SK-N-SH (cell line): Measurements from ENCODE around the gene GPR183. TPM values are rescaled to one million over a fixed set of nuclear protein-coding genes. Genes with fewer than 3 reads are reported as not detected.

Experiments
- CTCF ChIA-PET: fragments of 300-600, 350-600 bp; formaldehyde crosslinking; extraction: SDS; loops from one replicate; lab custom pipeline; 2021; lab: Yijun Ruan, JAX
- POLR2A ChIA-PET: fragments of 350-600 bp; sonication (Branson Sonifier 250); formaldehyde crosslinking; extraction: SDS; loops from one replicate; lab custom pipeline; 2020; ENCODE audit warnings: antibody characterized with exemption, inconsistent platforms; lab: Yijun Ruan, JAX
- DNase-seq: peaks from one replicate; pipeline ENCODE4 v3.0.0; 2012
- H2AFZ ChIP-seq: fragments of 200-600 bp; sonication (generic); 2 replicates; pipeline ENCODE4 v1.8.1; 2016; ENCODE audit warnings: antibody characterized with exemption, mild to moderate bottlenecking, low read depth
- H3F3A ChIP-seq: fragments of 200-600 bp; sonication (generic); replicated peaks from 2 replicates; pipeline ENCODE3; 2016; ENCODE audit warnings: antibody characterized with exemption, mild to moderate bottlenecking; ENCODE audit not compliant: insufficient read depth
- H3K27ac ChIP-seq, 2 experiments: fragments of 200-500 bp in 1 of 2; fragments of 200-600 bp in 1 of 2; sonication (Bioruptor generic) in 1 of 2; sonication (generic), shearing (Covaris generic) in 1 of 2; 2 replicates each; pipeline versions ENCODE4 v1.5.1 to v1.6.1; 2014 to 2016; ENCODE audit warnings: low read depth in 2 of 2, inconsistent platforms in 1 of 2, low read length in 1 of 2, mild to moderate bottlenecking in 1 of 2, mixed read lengths in 1 of 2
- H3K27me3 ChIP-seq: fragments of 200-600 bp; sonication (generic), shearing (Covaris generic); 2 replicates; pipeline ENCODE4 v1.6.1; 2016; ENCODE audit warnings: mixed run types; ENCODE audit not compliant: insufficient read depth
- H3K36me3 ChIP-seq, 2 experiments: fragments of 200-500 bp in 1 of 2; fragments of 200-600 bp in 1 of 2; sonication (Bioruptor generic) in 1 of 2; sonication (generic) in 1 of 2; replicated peaks in 1 of 2; 2 replicates each; pipeline versions ENCODE3 to v1.5.1; 2014 to 2016; ENCODE audit warnings: low read length in 1 of 2, mild to moderate bottlenecking in 1 of 2; ENCODE audit not compliant: insufficient read depth in 2 of 2, control insufficient read depth in 1 of 2
- H3K4me1 ChIP-seq, 2 experiments: fragments of 200-500 bp in 1 of 2; fragments of 200-600 bp in 1 of 2; sonication (Bioruptor generic) in 1 of 2; sonication (generic), shearing (Covaris generic) in 1 of 2; 2 replicates each; pipeline versions ENCODE4 v1.5.1 to v1.6.1; 2014 to 2016; ENCODE audit warnings: low read depth in 1 of 2, low read length in 1 of 2, mixed run types in 1 of 2; ENCODE audit not compliant: insufficient read depth in 2 of 2, control insufficient read depth in 1 of 2
- H3K4me2 ChIP-seq: fragments of 200-600 bp; sonication (generic), shearing (Covaris generic); 2 replicates; pipeline ENCODE4 v1.6.1; 2017; ENCODE audit warnings: mixed run types
- H3K4me3 ChIP-seq, 2 experiments: fragments of 200-500 bp in 1 of 2; fragments of 200-600 bp in 1 of 2; sonication (Bioruptor generic) in 1 of 2; sonication (generic), shearing (Covaris generic) in 1 of 2; 2 replicates each; pipeline versions ENCODE4 v1.5.1 to v1.8.1; 2014 to 2016; ENCODE audit warnings: low read depth in 2 of 2, inconsistent platforms in 1 of 2, low read length in 1 of 2, mild to moderate bottlenecking in 1 of 2, mixed read lengths in 1 of 2, moderate library complexity in 1 of 2
- H3K79me2 ChIP-seq: fragments of 200-600 bp; sonication (generic); 2 replicates; pipeline ENCODE4 v1.8.1; 2017; ENCODE audit warnings: mild to moderate bottlenecking; ENCODE audit not compliant: insufficient read depth
- H3K9ac ChIP-seq: fragments of 200-600 bp; sonication (generic); 2 replicates; pipeline ENCODE4 v1.6.1; 2017; ENCODE audit warnings: mixed run types
- H3K9me2 ChIP-seq: fragments of 200-600 bp; sonication (generic); 2 replicates; pipeline ENCODE4 v1.6.1; 2017; ENCODE audit warnings: mixed run types
- H3K9me3 ChIP-seq: fragments of 200-600 bp; sonication (generic); 2 replicates; pipeline ENCODE4 v1.6.1; 2017; ENCODE audit warnings: mixed run types, mild to moderate bottlenecking, moderate library complexity
- H4K20me1 ChIP-seq: fragments of 200-600 bp; sonication (generic); 2 replicates; pipeline ENCODE4 v1.6.1; 2017; ENCODE audit warnings: mild to moderate bottlenecking, mixed run types; ENCODE audit not compliant: insufficient read depth
- CTCF ChIP-seq: fragments of 200-600 bp; sonication (generic); IDR thresholded peaks from 2 replicates; pipeline ENCODE4 v1.6.1; 2017; ENCODE audit warnings: antibody characterized with exemption, mild to moderate bottlenecking, moderate library complexity
- ELF1 ChIP-seq: IDR thresholded peaks from 2 replicates; pipeline ENCODE4 v1.4.0; 2012
- FOSL2 ChIP-seq: IDR thresholded peaks from 2 replicates; pipeline ENCODE4 v1.4.0; 2012; ENCODE audit warnings: low read depth, mild to moderate bottlenecking, moderate library complexity, borderline replicate concordance
- GABPA ChIP-seq: IDR thresholded peaks from 2 replicates; pipeline ENCODE4 v1.4.0; 2012; ENCODE audit warnings: low read depth, mild to moderate bottlenecking
- GATA2 ChIP-seq: sonication (generic); formaldehyde crosslinking; IDR thresholded peaks from 2 replicates; pipeline ENCODE4 v1.5.0; 2020; ENCODE audit warnings: mild to moderate bottlenecking, missing genetic modification reagents
- JUND ChIP-seq: IDR thresholded peaks from 2 replicates; pipeline ENCODE4 v1.4.0; 2012
- MEF2A ChIP-seq: IDR thresholded peaks from 2 replicates; pipeline ENCODE4 v1.4.0; 2012; ENCODE audit warnings: low read depth, borderline replicate concordance
- PBX3 ChIP-seq: IDR thresholded peaks from 2 replicates; pipeline ENCODE4; 2012
- POLR2AphosphoS5 ChIP-seq: IDR thresholded peaks from 2 replicates; pipeline ENCODE4 v1.6.1; 2012; ENCODE audit warnings: low read depth, low read length
- RAD21 ChIP-seq: IDR thresholded peaks from 2 replicates; pipeline ENCODE4 v1.6.1; 2012; ENCODE audit warnings: mild to moderate bottlenecking, low read length
- RCOR1 ChIP-seq: fragments of 150-350 bp; IDR thresholded peaks from 2 replicates; pipeline ENCODE4 v1.6.1; 2017; ENCODE audit warnings: antibody characterized with exemption, low read length
- SIN3A ChIP-seq: IDR thresholded peaks from 2 replicates; pipeline ENCODE4 v1.6.1; 2012; ENCODE audit warnings: low read depth, mild to moderate bottlenecking, low read length, moderate library complexity, borderline replicate concordance
- TAF1 ChIP-seq: IDR thresholded peaks from 2 replicates; pipeline ENCODE4 v1.6.1; 2012; ENCODE audit warnings: low read depth, mild to moderate bottlenecking, low read length, moderate library complexity, borderline replicate concordance
- TCF12 ChIP-seq: IDR thresholded peaks from 2 replicates; pipeline ENCODE4 v1.4.0; 2012
- TEAD4 ChIP-seq: IDR thresholded peaks from 2 replicates; pipeline ENCODE4 v1.4.0; 2012; ENCODE audit warnings: mild to moderate bottlenecking, borderline replicate concordance; ENCODE audit not compliant: insufficient read depth
- USF1 ChIP-seq: IDR thresholded peaks from 2 replicates; pipeline ENCODE4 v1.4.0; 2012; ENCODE audit warnings: low read depth, borderline replicate concordance
- USF2 ChIP-seq: fragments of 150-350 bp; IDR thresholded peaks from 2 replicates; pipeline ENCODE4 v1.6.1; 2017; ENCODE audit warnings: antibody characterized with exemption, low read length, low read depth, borderline replicate concordance
- YY1 ChIP-seq: IDR thresholded peaks from 2 replicates; pipeline ENCODE4 v1.4.0; 2012; ENCODE audit warnings: low read depth, mild to moderate bottlenecking
- ZBTB33 ChIP-seq: IDR thresholded peaks from 2 replicates; pipeline ENCODE4 v1.4.0; 2012; ENCODE audit warnings: low read depth, borderline replicate concordance
- WGBS: methylation state at CpG from one replicate; pipeline ENCODE4 v1.1.6; 2017; ENCODE audit warnings: low lambda C conversion rate; 5-methylcytosine and 5-hydroxymethylcytosine counted together
- polyA plus RNA-seq, 3 experiments: library from polyadenylated mRNA; depleted of rRNA; stranded (reverse); fragments of >200 nt; gene quantifications; 2 replicates each; pipeline ENCODE4 v1.2.3, GENCODE V29; 2012

The GPR183 gene
- polyA plus RNA-seq, 1 of the 3 experiments (the other 2 are of a cell fraction), result 0.07 TPM

- CTCF ChIA-PET, result interaction anchor here (1.2 to 1.3 kb wide), 2 partner anchors 38 to 131 kb away, joined by 3 read pairs; no protein-coding TSS in a partner anchor
- peaks cover 23 to 39% of the 10 kb centered on the region in 2 experiments for H3K4me1 ChIP-seq
- H3K9ac ChIP-seq, result peak overlapping the region; percentile 20; the same call in 1 of the 2 replicates
- H3K9me2 ChIP-seq, result no peaks in the 10 kb centered on the region
- H4K20me1 ChIP-seq, result 0 out of 2 replicates have a peak, but pooled peaks cover 5% of the 10 kb centered on the region
- peaks cover 6% of the 10 kb centered on the region; the same call in 1 of the 2 replicates for H3K79me2 ChIP-seq
- no peak overlapping the region; a peak in 2 of 4 replicates for H3K4me3 ChIP-seq
- no peaks in the 10 kb centered on the region for H3K9me3 ChIP-seq
- peaks cover 30% of the 10 kb centered on the region for H3F3A ChIP-seq
- no peaks in the 10 kb centered on the region for H3K27me3 ChIP-seq
- H2AFZ ChIP-seq, result no peak overlapping the region
- no peak for TF ChIP-seq JUND
- TF ChIP-seq ZBTB33, result no peak
- no peak for TF ChIP-seq USF2
- no peak for TF ChIP-seq USF1
- no peak for TF ChIP-seq TEAD4
- no peak for TF ChIP-seq GABPA
- no peak for TF ChIP-seq SIN3A
- TF ChIP-seq MEF2A, result no peak
- TF ChIP-seq ELF1, result no peak
- TF ChIP-seq FOSL2, result peak; percentile 33; the same call in 1 of the 2 replicates
- TF ChIP-seq PBX3, result peak; percentile 78
- no peak for TF ChIP-seq RCOR1
- no peak for TF ChIP-seq GATA2 (CRISPR knock-in tag)
- TF ChIP-seq TAF1, result no peak
- TF ChIP-seq RAD21, result no peak
- TF ChIP-seq CTCF, result no peak
- no peak for TF ChIP-seq POLR2AphosphoS5
- TF ChIP-seq YY1, result no peak
- peak; percentile 30 for TF ChIP-seq TCF12
- POLR2A ChIA-PET, result no interaction called here
- H3K27ac ChIP-seq, result peak overlapping the region in 1 of 2 experiments; percentile 79; a peak in 3 of 4 replicates
- peak overlapping the region; percentile 75 for H3K4me2 ChIP-seq
- WGBS, result 21% methylated on average over 6 of the region's 6 CpGs
- H3K36me3 ChIP-seq, result peaks cover 0 to 5% of the 10 kb centered on the region in 2 experiments
- DNase-seq, result no peak
Measured at GRCh38 chr13:99307648-99308339, 595 bp upstream of the GPR183 start.
